GM23338 (cell line): ENCODE measurements around the gene SLC16A7. TPM values are rescaled to one million over a fixed set of nuclear protein-coding genes. Genes with fewer than 3 reads are reported as not detected.

ENCODE experiments used
- ATAC-seq: fragments of 200-7000 bp; cut with Tn5 transposase; 3 replicates; pipeline ENCODE4 v1.9.1; 2020
- DNase-seq: peaks from one replicate; pipeline ENCODE4 v3.0.0-alpha.2; 2015; ENCODE audit warnings: low spot score
- H2AFZ ChIP-seq: fragments of 200-600 bp; sonication (generic); 2 replicates; pipeline ENCODE4 v1.8.0; 2016; ENCODE audit warnings: antibody characterized with exemption, mild to moderate bottlenecking, moderate library complexity
- H3F3A ChIP-seq: fragments of 200-600 bp; sonication (generic); replicated peaks from 2 replicates; pipeline ENCODE4 v1.8.0; 2017; ENCODE audit warnings: antibody characterized with exemption, mixed run types, low read depth
- H3K27ac ChIP-seq: fragments of 200-600 bp; sonication (generic); 2 replicates; pipeline ENCODE4 v1.6.1; 2016; ENCODE audit warnings: low read depth
- H3K27me3 ChIP-seq: fragments of 200-600 bp; sonication (generic); 2 replicates; pipeline ENCODE4 v1.8.0; 2016; ENCODE audit warnings: mild to moderate bottlenecking, mixed run types, moderate library complexity; ENCODE audit not compliant: insufficient read depth
- H3K36me3 ChIP-seq: fragments of 200-600 bp; sonication (generic); 2 replicates; pipeline ENCODE4 v1.8.0; 2016; ENCODE audit warnings: mild to moderate bottlenecking; ENCODE audit not compliant: insufficient read depth
- H3K4me1 ChIP-seq: fragments of 200-600 bp; sonication (generic); 2 replicates; pipeline ENCODE4 v1.8.0; 2016; ENCODE audit warnings: mild to moderate bottlenecking, moderate library complexity; ENCODE audit not compliant: insufficient read depth
- H3K4me2 ChIP-seq: fragments of 200-600 bp; sonication (generic); 2 replicates; pipeline ENCODE4 v1.7.1; 2017; ENCODE audit warnings: mixed run types
- H3K4me3 ChIP-seq: fragments of 200-600 bp; sonication (generic); 2 replicates; pipeline ENCODE4 v1.6.1; 2016; ENCODE audit warnings: mixed run types
- H3K79me2 ChIP-seq: fragments of 200-600 bp; sonication (generic); replicated peaks from 2 replicates; pipeline ENCODE4 v1.8.0; 2017; ENCODE audit warnings: mild to moderate bottlenecking; ENCODE audit not compliant: insufficient read depth
- H3K9me2 ChIP-seq: fragments of 200-600 bp; sonication (generic); 2 replicates; pipeline ENCODE4 v1.8.0; 2017; ENCODE audit not compliant: insufficient read depth
- H4K20me1 ChIP-seq: fragments of 200-600 bp; sonication (generic); replicated peaks from 2 replicates; pipeline ENCODE4 v1.8.0; 2017; ENCODE audit warnings: mild to moderate bottlenecking; ENCODE audit not compliant: insufficient read depth
- H3K27ac Mint-ChIP-seq: 2 replicates; pipeline ENCODE4 v1.8.0; 2020; ENCODE audit warnings: inconsistent platforms, mild to moderate bottlenecking, moderate library complexity, mixed read lengths
- H3K27me3 Mint-ChIP-seq: 3 replicates; pipeline ENCODE4 v1.8.0; 2022; ENCODE audit warnings: low read depth, mild to moderate bottlenecking, moderate library complexity, mixed read lengths, inconsistent platforms; ENCODE audit not compliant: insufficient read depth, poor library complexity
- H3K36me3 Mint-ChIP-seq: 3 replicates; pipeline ENCODE4 v1.8.0; 2021; ENCODE audit warnings: low read depth, mild to moderate bottlenecking, inconsistent platforms, moderate library complexity, mixed read lengths
- H3K4me1 Mint-ChIP-seq: 3 replicates; pipeline ENCODE4 v1.8.0; 2020; ENCODE audit warnings: mild to moderate bottlenecking, inconsistent platforms, mixed read lengths
- H3K4me3 Mint-ChIP-seq: 3 replicates; pipeline ENCODE4 v1.8.0; 2021; ENCODE audit warnings: moderate library complexity, mild to moderate bottlenecking, inconsistent platforms, mixed read lengths
- H3K9me3 Mint-ChIP-seq: 3 replicates; pipeline ENCODE4 v1.8.0; 2020; ENCODE audit warnings: moderate library complexity, mild to moderate bottlenecking, inconsistent platforms, mixed read lengths
- CREB1 ChIP-seq: fragments of 250-450 bp; sonication (Bioruptor Pico); IDR thresholded peaks from 2 replicates; pipeline ENCODE4 v1.5.0; 2020; ENCODE audit warnings: low read depth, mild to moderate bottlenecking, moderate library complexity
- EZH2 ChIP-seq: fragments of 200-600 bp; sonication (generic); IDR thresholded peaks from one replicate; pipeline ENCODE4 v1.8.0; 2017; ENCODE audit warnings: antibody characterized with exemption, mild to moderate bottlenecking, low read depth; ENCODE audit not compliant: unreplicated experiment
- EZH2phosphoT487 ChIP-seq: fragments of 200-600 bp; sonication (generic); IDR thresholded peaks from one replicate; pipeline ENCODE4 v1.8.1; 2018; ENCODE audit warnings: antibody characterized with exemption; ENCODE audit not compliant: unreplicated experiment
- NANOG ChIP-seq: IDR thresholded peaks from 2 replicates; pipeline ENCODE4 v1.6.1; 2016; ENCODE audit warnings: antibody characterized with exemption, borderline replicate concordance
- POLR2AphosphoS5 ChIP-seq: IDR thresholded peaks from 2 replicates; pipeline ENCODE4 v1.6.1; 2016; ENCODE audit warnings: antibody characterized with exemption, low read depth
- STAT1 ChIP-seq: IDR thresholded peaks from one replicate; pipeline ENCODE4 v1.6.1; 2016; ENCODE audit warnings: antibody characterized with exemption; ENCODE audit not compliant: unreplicated experiment
- ZNF331 ChIP-seq: fragments of 250-450 bp; sonication (Bioruptor Pico); IDR thresholded peaks from 2 replicates; pipeline ENCODE4 v1.5.0; 2020; ENCODE audit warnings: low read depth, mild to moderate bottlenecking, moderate library complexity
- ZNF462 ChIP-seq: fragments of 250-450 bp; sonication (Bioruptor Pico); IDR thresholded peaks from 2 replicates; pipeline ENCODE4 v1.5.0; 2020; ENCODE audit warnings: mild to moderate bottlenecking, moderate library complexity
- polyA plus RNA-seq: library from polyadenylated mRNA; unstranded; fragments of >200 nt; fragmentation: Nextera tagmentation; extraction: Ambion mirVana; gene quantifications from 2 replicates; pipeline ENCODE4 v1.2.1, GENCODE V29; 2016
- total RNA-seq: library from RNA; depleted of rRNA; stranded (reverse); fragments of >200 nt; shearing (Covaris generic); gene quantifications from 2 replicates; pipeline ENCODE4 v1.2.3, GENCODE V29; 2014
- TF ChIP-seq, protein P1 (sequence below): IDR thresholded peaks from 2 replicates; pipeline ENCODE4 v1.6.1; 2016; ENCODE audit warnings: antibody characterized with exemption

The SLC16A7 gene
- total and polyA plus RNA-seq, 2 experiments from 2014 or later = 2.8 to 4.3 TPM

- no peak overlapping the region for H3K4me3 Mint-ChIP-seq
- H3K36me3 ChIP-seq = no peaks in the 10 kb centered on the region
- peaks cover 4% of the 10 kb centered on the region; the same call in 2 of the 3 replicates for H3K4me1 Mint-ChIP-seq
- H3K9me2 ChIP-seq = no peaks in the 10 kb centered on the region
- no peak overlapping the region for H3K4me3 ChIP-seq
- no peaks in the 10 kb centered on the region for H3K79me2 ChIP-seq
- H4K20me1 ChIP-seq = no peaks in the 10 kb centered on the region
- no peak for TF ChIP-seq CREB1
- TF ChIP-seq EZH2 = no peak
- TF ChIP-seq POLR2AphosphoS5 = no peak
- no peak for TF ChIP-seq ZNF462
- TF ChIP-seq, protein P1, sequence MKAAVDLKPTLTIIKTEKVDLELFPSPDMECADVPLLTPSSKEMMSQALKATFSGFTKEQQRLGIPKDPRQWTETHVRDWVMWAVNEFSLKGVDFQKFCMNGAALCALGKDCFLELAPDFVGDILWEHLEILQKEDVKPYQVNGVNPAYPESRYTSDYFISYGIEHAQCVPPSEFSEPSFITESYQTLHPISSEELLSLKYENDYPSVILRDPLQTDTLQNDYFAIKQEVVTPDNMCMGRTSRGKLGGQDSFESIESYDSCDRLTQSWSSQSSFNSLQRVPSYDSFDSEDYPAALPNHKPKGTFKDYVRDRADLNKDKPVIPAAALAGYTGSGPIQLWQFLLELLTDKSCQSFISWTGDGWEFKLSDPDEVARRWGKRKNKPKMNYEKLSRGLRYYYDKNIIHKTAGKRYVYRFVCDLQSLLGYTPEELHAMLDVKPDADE = no peak
- TF ChIP-seq NANOG = no peak
- no peak for TF ChIP-seq EZH2phosphoT487
- no peak for TF ChIP-seq STAT1
- no peak for TF ChIP-seq ZNF331 (CRISPR knock-in tag)
- DNase-seq (no peak), ATAC-seq (no peak)
- H3K4me1 ChIP-seq = 0 out of 2 replicates have a peak, but pooled peaks cover 5% of the 10 kb centered on the region
- no peak overlapping the region for H3K27ac Mint-ChIP-seq
- no peaks in the 10 kb centered on the region for H3K27me3 ChIP-seq
- H3K4me2 ChIP-seq = no peak overlapping the region
- H2AFZ ChIP-seq = no peak overlapping the region
- no peaks in the 10 kb centered on the region for H3K36me3 Mint-ChIP-seq
- no peak overlapping the region for H3K27ac ChIP-seq
- no peaks in the 10 kb centered on the region for H3K9me3 Mint-ChIP-seq
- no peaks in the 10 kb centered on the region for H3K27me3 Mint-ChIP-seq
- H3F3A ChIP-seq = no peaks in the 10 kb centered on the region
Measured at GRCh38 chr12:59737725-59738463, 142.1 kb downstream of the SLC16A7 start.
